ENCODE data around the gene TREH. TPM values are rescaled to one million over a fixed set of nuclear protein-coding genes. Genes with fewer than 3 reads are reported as not detected.
A peak's percentile ranks its signal among the peaks of the same experiment; 100 is the strongest.

The TREH gene
- total RNA-seq, 1 donor from 2014 or later, result 0.41 TPM

DNA sequence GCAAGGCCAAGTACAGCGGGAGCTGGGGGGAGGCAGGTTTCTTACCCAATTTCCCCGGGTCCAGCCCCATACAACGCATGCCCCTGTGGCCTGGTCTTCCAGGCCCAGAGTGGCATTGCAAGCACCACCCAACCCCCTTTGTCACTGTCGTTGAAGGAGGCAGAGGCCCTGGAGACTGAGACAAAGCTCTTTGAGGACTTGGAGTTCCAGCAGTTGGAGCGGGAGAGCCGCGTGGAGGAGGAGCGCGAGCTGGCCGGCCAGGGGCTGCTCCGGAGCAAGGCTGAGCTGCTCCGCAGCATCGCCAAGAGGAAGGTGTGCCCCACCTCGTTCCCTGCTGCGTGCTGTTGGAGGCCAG lies 44.2 kb downstream of the TREH start:
- Mint-ChIP-seq H3K9me3 (no peaks in the 10 kb centered on the region), H3K4me1 (ENCODE audit: unreplicated experiment) (peaks cover 19% of the 10 kb centered on the region), H3K4me3 (peak overlapping the region; percentile 82), H3K36me3 (peaks cover 17% of the 10 kb centered on the region), H3K27ac (no peak overlapping the region), H3K27me3 (no peaks in the 10 kb centered on the region)
- TF ChIP-seq, protein P1, sequence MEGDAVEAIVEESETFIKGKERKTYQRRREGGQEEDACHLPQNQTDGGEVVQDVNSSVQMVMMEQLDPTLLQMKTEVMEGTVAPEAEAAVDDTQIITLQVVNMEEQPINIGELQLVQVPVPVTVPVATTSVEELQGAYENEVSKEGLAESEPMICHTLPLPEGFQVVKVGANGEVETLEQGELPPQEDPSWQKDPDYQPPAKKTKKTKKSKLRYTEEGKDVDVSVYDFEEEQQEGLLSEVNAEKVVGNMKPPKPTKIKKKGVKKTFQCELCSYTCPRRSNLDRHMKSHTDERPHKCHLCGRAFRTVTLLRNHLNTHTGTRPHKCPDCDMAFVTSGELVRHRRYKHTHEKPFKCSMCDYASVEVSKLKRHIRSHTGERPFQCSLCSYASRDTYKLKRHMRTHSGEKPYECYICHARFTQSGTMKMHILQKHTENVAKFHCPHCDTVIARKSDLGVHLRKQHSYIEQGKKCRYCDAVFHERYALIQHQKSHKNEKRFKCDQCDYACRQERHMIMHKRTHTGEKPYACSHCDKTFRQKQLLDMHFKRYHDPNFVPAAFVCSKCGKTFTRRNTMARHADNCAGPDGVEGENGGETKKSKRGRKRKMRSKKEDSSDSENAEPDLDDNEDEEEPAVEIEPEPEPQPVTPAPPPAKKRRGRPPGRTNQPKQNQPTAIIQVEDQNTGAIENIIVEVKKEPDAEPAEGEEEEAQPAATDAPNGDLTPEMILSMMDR (conservative IDR thresholded peaks at IDR 0.05), result no peak
- DNase-seq (ENCODE audit: extremely low spot score, unreplicated experiment), result no peak

DNA sequence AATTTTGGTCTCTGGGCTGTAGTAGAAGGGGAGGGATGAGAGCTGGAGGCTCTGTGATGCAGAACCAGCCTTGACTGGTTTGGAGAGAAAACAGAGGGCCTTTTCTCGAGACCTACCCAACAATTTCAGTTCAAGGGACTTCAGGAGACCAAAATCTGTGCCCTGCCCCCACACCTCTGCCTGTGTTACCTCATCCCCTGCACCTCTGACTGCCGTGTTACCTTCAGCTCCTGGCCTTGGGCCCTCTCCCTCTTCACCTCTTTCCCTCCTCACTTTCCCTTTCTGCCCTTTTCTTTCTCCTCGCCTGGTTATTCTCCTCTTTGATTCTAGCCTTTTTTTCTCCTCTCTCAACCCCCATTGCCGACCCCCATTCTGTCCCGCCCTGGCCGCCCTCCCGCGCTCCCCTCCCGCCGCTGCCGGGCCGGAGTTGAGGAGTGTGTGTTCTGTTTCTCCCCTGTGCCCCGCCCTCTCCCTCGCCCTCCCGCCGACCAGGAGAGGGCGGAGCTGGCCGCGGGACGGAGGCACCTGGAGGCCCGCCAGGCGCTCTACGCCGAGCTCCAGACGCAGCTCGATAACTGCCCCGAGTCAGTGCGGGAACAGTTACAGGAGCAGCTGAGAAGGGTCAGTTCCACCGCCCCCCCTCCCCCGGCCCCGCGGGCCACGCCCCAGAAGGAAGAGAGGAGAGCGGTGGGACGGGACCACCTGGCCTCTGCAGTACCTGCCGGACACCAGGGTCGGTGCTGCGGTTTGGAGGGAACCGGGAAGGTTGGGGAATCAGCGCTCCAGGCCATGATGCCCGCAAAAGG lies 44.8 kb downstream of the TREH start:
- DNase-seq (ENCODE audit: extremely low spot score, unreplicated experiment), result peak; percentile 84
- Mint-ChIP-seq H3K36me3 (peaks cover 17% of the 10 kb centered on the region), H3K4me3 (peak overlapping the region; percentile 82), H3K4me1 (ENCODE audit: unreplicated experiment) (peaks cover 19% of the 10 kb centered on the region), H3K27me3 (no peaks in the 10 kb centered on the region), H3K9me3 (no peaks in the 10 kb centered on the region), H3K27ac (peak overlapping the region; percentile 81)
- TF ChIP-seq, protein P1 (conservative IDR thresholded peaks at IDR 0.05), result peak; percentile 28

DNA sequence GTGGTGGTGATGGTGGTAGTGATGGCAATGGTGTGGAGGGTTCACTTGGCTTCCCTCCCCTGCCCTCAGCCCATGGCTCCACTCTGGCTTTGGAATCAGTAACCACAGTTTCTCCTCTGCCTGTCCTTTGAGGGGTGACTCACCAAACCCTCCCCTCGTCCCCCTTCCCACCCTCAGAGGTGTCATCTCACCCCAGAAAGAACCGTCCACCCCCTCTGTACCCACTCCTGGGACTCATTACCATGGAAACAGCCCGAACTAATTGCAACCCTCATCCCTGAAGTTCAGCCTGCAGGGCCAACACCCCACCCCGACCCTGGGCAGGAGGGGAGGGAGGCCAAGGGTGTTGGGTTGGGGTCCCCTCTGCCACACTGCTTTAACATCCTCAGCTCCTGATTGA lies 45.5 kb downstream of the TREH start:
- Mint-ChIP-seq H3K27ac (peak overlapping the region; percentile 81), H3K4me3 (peak overlapping the region; percentile 82), H3K9me3 (no peaks in the 10 kb centered on the region), H3K4me1 (ENCODE audit: unreplicated experiment) (peaks cover 19% of the 10 kb centered on the region), H3K36me3 (peaks cover 17% of the 10 kb centered on the region), H3K27me3 (no peaks in the 10 kb centered on the region)
- DNase-seq (ENCODE audit: extremely low spot score, unreplicated experiment), result no peak
- TF ChIP-seq, protein P1 (conservative IDR thresholded peaks at IDR 0.05), result no peak

DNA sequence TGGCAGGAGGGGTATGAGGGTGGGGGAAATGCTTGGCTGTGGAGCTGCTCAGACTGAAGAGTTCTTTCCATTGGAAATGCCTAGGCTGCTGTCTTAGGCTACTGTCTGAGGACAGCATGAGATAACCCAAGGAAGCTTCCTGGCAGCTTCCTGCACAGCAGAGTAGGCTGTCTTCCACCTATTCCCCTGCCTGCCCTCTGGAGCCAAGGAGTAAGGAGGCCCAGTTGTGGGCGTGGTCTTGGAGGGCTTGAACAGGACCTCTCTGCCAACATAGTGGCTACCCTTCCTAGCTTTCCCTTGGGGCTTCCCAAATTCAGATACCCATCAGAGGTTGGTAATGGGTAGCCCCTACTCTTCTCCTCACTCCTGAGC lies 46.1 kb downstream of the TREH start:
- Mint-ChIP-seq H3K9me3 (no peaks in the 10 kb centered on the region), H3K27ac (no peak overlapping the region), H3K27me3 (no peaks in the 10 kb centered on the region), H3K4me1 (ENCODE audit: unreplicated experiment) (peaks cover 19% of the 10 kb centered on the region), H3K4me3 (no peak overlapping the region), H3K36me3 (peaks cover 17% of the 10 kb centered on the region)
- no peak for DNase-seq (ENCODE audit: extremely low spot score, unreplicated experiment)
- TF ChIP-seq, protein P1 (conservative IDR thresholded peaks at IDR 0.05), result no peak

DNA sequence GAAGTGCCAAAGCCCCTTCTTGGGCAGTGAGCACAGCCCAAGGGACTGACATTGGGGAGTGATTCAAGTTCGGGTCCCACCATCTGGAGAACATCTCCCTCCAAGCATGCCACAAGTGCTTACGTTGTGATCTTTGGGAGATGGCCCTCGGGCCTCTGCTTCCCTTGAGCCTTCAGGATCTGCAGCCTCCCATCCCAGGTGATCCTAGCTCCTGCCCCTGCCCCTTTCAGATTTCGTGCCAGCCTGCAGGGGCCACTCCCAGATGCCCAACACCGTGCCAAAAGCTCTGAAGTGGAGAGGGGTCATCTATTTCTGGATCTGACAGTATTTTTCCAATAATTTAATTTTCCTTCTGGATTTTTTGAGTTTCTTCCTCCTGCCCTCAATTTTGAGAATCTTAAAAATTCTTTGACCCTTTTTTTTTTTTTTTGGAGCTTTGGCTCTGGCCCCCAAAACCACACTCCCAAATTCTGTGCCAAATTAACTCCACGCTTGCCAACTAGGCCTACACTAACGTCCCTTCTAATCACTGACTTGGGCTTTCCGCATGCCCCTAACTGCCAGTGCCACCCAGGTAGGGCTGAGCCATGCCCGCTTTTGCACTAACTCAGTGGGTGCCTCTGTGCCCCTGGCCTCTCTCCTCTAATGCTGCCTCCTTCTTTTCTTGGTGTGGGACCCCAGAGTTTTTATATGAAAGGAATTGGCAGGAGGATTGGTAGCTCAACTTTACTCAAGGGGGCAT lies 46.7 kb downstream of the TREH start:
- no peak overlapping the region for H3K27ac Mint-ChIP-seq
- H3K9me3 Mint-ChIP-seq, result no peaks in the 10 kb centered on the region
- TF ChIP-seq, protein P1 (conservative IDR thresholded peaks at IDR 0.05), result no peak
- no peaks in the 10 kb centered on the region for H3K27me3 Mint-ChIP-seq
- H3K36me3 Mint-ChIP-seq, result peaks cover 14% of the 10 kb centered on the region
- peaks cover 19% of the 10 kb centered on the region for H3K4me1 Mint-ChIP-seq (ENCODE audit: unreplicated experiment)
- no peak overlapping the region for H3K4me3 Mint-ChIP-seq
- DNase-seq (ENCODE audit: extremely low spot score, unreplicated experiment), result no peak

All from type B pancreatic cell (in vitro differentiated cells).